ENCODE measurements around the gene POLA1.

- TF ChIP-seq CTCF (IDR thresholded peaks at IDR 0.05) (no peak), POLR2A (IDR thresholded peaks at IDR 0.05) (no peak), EP300 (IDR thresholded peaks at IDR 0.05) (no peak), POLR2AphosphoS5 (IDR thresholded peaks at IDR 0.05) (no peak)
Measured at GRCh38 chrX:24767557-24767956, 73.8 kb downstream of the POLA1 start.
